Activated T-helper 9 cell treated with anti-CD3 and anti-CD28 coated beads, Interleukin-2, amount 50 U/mL, for 16 hours (primary cell): ENCODE results near the gene KCNH6.

ENCODE experiments used
- DNase-seq: peaks from one replicate; pipeline ENCODE4 v3.0.0-alpha.2; 2020; ENCODE audit warnings: low read depth

KCNH6 gene, protein sequence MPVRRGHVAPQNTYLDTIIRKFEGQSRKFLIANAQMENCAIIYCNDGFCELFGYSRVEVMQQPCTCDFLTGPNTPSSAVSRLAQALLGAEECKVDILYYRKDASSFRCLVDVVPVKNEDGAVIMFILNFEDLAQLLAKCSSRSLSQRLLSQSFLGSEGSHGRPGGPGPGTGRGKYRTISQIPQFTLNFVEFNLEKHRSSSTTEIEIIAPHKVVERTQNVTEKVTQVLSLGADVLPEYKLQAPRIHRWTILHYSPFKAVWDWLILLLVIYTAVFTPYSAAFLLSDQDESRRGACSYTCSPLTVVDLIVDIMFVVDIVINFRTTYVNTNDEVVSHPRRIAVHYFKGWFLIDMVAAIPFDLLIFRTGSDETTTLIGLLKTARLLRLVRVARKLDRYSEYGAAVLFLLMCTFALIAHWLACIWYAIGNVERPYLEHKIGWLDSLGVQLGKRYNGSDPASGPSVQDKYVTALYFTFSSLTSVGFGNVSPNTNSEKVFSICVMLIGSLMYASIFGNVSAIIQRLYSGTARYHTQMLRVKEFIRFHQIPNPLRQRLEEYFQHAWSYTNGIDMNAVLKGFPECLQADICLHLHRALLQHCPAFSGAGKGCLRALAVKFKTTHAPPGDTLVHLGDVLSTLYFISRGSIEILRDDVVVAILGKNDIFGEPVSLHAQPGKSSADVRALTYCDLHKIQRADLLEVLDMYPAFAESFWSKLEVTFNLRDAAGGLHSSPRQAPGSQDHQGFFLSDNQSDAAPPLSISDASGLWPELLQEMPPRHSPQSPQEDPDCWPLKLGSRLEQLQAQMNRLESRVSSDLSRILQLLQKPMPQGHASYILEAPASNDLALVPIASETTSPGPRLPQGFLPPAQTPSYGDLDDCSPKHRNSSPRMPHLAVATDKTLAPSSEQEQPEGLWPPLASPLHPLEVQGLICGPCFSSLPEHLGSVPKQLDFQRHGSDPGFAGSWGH

DNA sequence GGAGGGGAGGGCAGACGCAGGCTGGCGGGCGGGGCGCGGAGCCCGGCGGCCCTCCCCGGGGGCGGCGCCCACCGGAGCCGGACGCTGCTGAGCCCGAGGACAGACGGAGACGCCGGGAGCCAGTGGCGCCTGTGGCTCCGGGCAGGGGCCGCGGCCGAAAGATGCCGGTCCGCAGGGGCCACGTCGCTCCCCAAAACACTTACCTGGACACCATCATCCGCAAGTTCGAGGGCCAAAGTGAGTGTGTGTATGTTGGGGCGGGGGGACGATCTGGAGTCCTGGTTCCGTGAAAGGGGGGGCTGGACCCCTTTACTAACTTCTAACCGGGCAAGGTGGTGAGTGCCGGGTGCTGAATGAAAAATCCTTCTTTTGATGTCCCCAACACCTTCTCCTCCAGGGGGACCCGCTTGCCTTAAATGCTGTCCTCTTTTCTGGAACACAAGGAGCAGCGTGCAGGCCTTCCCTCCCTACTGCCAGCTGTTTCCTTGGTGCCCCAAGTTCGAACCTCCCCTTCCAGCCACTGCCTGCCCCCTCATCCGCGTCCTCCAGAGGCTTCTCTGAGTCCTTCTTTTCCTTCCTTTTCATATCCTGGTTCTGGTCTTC lies at the start of gene KCNH6:
Gene KCNH6, plus strand, starts transcription at position 106 of the 603 bp plus-strand sequence. Its CDS starts 56 bp downstream, at position 162.
- DNase-seq, result no peak

DNA sequence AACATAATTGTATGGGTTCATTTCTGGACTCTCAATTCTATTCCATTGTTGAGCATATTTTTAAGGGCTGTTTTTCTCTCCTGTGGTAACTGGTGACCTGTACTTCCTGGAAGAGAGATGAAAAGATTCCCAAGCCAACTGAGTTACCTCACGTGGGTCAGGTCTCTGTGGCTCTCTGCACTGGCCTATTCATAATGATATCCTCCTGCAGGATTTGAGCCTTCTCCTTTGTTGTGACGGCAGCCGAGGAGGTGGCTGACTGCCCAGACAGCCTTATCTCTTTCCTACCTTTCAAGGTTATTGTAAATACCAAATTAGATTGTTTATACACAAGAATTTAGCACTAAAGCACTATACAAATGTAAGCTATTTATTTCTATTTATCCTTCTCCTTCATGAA lies 49.0 kb upstream of the KCNH6 start:
- DNase-seq, result no peak

DNA sequence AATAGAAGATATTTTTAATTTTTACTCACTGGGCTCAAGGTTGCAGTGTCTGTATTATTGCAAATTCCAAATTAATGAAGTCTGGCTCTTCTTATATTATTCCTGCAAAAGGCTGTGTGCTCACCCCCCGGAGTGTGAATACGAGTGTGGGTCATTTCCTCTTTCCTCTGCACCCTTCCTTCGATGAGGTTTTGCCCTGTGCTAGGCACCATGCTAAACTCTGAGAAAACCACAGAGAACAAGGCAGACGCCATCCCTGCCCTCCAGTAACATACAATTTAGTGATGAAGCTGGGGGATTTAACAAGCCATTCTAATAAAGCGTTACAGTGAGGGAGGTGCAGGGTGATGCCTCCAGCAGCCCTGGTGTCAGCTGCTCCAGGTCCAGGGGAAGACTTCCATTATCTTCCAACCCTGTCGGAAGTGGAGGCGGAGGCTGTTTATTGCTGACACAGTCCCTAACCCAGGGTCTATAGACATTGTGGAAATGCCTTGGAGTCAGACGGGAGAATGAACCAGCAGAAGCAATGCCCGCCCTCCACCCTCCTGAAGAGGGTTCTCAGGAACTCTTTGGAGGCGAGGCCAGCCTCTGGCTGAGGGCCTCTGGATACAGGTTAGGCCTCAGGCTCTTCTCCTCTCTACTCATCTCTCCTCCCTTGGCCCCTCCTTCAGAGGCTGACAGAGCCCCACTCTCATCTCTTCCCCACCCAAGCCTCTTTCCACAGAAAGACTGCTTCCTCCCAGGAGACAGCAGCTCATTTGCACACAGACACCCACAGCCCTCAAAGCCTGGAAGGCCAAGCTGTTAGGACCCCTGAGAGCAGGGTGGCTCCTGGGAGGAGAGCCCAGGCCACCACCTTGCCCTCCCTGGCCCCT lies 48.3 kb upstream of the KCNH6 start:
- no peak for DNase-seq

DNA sequence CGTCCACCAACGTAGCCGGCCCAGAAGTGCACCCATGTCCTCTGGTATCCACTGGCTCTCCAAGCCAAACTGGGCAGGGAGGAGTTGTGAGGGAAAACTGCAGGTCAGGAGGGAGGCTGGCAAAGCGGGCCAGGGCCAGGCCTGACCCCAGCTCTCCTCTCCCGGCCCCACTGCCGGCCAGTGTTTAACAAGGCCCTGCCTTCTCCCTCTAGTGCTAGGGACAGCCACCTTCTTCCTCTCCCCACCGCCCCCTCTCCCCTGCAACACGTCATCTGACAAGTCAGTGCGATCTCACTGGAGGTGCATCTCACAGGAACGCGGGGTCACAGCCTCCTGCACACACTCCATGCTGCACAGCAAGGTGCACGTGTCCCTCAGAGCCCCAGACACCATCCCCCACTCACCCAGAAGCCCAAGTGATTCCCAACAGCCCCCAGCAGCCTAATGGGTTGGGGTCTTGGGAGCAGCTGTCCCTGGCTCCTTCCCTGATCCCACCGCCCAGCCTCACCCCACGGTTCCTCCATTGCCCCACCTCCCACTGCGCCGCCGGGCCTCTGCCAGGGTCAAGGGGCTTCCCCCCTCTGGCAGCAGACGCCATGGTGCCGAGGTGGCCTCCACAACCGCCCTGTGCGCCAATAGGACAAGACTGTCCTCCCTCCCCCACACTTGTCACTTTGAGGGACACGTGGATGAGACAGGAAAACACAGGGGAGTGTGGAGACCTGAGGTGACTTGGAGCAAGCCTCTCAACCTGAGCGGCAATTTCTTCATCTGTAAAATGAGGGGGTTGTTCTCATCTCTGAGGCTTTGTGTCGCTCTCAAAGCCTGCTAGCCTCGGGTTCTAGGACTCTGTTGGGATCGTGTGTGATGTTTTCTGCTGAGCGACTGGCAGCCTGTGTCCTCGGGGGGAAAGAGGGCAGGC lies 47.4 kb upstream of the KCNH6 start:
- no peak for DNase-seq

DNA sequence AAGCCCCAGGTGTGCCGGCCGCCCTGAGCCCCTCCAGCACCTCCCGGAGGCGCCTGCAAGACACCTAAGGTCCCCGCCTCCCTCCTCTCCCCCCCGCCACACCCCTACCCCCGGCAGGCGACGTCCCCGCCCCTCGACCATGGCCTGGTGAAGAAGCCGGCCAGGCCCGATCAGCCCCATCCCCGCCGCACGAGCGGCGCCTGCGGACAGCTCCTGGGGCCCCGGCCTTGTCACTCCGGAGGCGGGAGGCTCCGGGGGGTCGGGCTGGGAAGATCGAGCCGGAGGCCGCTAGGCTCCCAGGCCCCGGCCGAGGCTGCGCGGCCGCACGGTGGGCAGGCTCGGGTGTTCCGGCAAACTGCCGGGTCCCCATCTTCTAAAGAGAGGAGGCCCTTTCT lies 46.7 kb upstream of the KCNH6 start:
- no peak for DNase-seq

DNA sequence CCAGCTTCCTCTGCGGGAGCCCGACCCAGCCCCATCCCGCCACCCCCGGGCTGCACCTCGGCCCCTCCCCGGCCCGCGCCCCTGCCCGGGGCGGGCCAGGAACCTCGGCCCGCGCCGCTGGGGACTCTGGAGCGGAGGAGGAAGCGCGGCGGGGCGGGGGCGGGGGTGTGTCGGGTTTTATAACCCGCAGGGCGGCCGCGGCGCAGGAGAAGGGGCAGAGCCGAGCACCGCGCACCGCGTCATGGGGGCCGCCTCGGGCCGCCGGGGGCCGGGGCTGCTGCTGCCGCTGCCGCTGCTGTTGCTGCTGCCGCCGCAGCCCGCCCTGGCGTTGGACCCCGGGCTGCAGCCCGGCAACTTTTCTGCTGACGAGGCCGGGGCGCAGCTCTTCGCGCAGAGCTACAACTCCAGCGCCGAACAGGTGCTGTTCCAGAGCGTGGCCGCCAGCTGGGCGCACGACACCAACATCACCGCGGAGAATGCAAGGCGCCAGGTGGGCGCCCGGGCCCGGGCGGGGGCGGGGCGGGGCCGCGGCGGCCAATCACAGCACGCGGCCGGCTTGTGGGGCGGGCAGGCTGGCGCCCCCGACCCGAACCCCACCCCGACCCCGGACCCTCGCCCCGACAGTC lies 46.2 kb upstream of the KCNH6 start, which contains the start of gene ACE:
Gene ACE, plus strand, starts transcription at position 208 of the 626 bp plus-strand sequence. Its CDS starts 34 bp downstream, at position 242.
- DNase-seq, result peak; percentile 27

DNA sequence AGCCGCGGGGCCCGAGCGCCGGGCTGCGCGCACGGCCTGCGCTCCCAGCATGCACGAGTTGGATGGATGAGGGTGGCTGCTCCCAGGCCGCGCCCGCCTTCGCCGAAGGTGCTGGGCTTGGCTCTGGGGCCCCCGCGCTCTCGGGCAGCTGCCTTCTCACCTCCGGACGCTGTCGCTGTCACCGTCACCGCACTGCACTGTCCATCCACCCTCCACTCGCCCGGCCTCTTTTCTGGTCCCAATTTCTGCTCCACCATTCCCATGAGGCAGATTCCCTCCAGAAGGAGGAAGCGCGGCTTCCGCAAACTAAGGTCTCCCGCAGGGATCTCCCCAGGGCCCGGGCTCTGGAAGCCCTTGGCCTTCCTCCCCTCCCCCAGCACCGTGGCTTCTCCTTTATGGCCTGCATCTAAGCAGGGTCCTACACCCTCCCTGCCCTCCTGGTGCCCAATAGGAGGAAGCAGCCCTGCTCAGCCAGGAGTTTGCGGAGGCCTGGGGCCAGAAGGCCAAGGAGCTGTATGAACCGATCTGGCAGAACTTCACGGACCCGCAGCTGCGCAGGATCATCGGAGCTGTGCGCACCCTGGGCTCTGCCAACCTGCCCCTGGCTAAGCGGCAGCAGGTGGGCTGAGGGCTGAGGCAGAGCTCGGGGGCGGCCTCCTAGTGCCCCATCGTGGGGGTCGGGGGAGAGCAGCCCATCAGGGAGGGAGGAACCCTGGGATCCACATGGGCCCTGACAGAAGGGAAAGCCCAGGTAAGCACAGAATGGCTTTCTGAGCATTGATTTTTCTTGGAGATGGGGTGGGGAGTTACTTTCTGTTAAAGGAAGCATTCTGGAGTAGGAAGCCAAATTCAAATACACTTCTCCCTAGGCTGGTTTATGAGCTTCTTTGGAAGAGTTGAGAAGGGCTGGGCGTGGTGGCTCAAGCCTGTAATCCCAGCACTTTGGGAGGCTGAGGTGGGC lies 45.4 kb upstream of the KCNH6 start:
- DNase-seq, result no peak

DNA sequence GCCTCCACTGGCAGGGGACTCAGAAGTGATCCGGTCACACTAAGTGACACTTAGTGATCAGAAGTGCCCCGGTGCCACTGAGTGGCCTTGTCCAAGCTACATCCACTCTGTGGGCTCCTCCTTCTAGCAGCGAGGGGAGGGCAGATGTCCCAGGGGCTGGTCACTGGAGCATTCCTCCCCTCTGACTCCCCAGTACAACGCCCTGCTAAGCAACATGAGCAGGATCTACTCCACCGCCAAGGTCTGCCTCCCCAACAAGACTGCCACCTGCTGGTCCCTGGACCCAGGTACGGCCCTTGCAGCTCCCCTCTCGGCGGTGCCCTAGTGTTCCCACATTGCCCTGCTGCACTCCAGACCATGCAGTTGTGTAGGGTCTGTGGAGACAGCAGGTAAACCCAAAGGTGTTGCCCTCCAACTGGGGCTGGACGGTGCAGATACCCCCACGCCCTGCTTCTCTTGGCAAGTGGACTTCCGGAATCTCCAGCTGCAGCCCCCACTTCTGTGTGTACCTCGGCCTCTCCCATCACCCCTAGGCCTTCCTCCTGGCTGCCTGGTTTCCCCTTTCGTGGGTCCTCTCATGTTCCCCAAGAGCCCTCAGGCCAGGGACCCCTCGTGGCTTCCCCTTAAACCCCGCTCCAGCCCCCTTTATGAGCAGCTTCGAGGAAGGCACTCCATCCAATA lies 44.2 kb upstream of the KCNH6 start:
- DNase-seq, result peak; percentile 66

DNA sequence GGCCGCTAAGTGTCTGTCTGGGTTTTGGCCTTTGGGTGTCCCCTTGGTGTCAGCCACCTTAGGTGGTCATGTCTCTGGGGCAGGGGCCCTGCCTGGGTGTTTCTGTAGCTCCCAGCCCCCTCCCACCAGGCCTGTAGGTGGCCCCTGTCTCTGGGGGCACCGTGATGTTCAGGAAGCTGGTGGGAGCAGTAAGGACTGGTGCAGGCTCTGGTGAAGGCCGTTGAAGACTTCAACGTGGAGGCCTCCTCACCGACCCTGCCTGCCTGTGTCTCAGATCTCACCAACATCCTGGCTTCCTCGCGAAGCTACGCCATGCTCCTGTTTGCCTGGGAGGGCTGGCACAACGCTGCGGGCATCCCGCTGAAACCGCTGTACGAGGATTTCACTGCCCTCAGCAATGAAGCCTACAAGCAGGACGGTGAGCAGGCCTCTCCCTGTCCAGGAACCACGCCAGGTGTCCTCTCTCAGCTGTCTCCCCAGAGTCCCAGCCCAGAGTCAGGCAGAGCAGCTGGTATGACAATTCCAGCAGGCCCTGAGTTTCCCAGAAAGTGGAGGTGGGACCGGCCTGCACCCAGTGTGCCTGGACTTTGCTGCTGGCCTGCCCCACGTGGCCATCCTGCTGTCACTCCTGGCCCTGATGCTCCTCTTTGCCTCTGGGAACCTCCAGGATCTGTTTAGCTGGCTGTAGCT lies 43.5 kb upstream of the KCNH6 start:
- no peak for DNase-seq

DNA sequence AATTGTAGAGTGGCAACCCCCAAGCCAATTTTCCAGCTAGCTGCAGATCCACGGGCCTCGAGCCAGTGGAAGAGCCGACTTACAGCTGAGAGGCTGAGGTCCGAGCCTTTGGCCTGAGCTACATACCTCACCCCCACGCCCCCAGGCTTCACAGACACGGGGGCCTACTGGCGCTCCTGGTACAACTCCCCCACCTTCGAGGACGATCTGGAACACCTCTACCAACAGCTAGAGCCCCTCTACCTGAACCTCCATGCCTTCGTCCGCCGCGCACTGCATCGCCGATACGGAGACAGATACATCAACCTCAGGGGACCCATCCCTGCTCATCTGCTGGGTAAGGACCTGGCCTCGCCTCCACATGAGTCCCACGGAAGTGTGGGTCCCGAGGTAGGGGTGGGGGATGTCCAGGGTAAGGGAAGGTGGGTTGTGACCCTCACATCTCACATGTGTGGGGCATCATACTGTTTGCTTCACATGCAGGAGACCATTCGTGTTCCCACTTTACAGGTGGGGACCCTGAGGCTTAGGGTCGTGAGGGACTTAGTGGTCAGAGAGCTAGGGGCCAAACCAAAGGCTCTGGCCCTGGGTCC lies 42.9 kb upstream of the KCNH6 start:
- no peak for DNase-seq

DNA sequence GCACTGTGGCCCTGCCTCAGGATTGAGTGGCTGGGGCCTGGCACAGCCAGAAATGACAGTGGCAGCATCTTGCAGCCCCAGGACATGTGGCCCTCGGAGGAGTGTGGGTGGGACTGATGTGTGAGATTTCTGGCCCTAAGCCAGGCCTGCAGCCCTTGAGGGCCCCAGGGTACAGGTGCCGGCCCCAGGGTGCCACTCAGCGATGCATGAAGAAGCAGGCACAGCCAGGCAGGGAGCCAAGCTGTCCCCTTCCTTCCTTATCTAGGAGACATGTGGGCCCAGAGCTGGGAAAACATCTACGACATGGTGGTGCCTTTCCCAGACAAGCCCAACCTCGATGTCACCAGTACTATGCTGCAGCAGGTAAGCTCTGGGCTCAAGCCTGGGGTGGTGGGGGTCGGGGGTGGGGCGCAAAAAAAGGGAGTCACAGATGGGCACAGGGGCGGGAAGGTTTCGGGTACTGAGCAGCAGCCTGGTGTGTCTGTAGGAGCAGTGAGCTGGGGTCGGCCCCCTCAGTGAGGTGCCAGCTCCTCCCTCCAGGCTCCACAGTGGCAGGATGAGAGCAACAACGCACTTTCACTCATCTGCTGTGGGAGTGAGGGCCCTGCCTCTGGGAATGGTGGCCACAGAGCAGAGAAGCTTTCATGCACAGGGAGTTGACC lies 42.2 kb upstream of the KCNH6 start:
- no peak for DNase-seq

DNA sequence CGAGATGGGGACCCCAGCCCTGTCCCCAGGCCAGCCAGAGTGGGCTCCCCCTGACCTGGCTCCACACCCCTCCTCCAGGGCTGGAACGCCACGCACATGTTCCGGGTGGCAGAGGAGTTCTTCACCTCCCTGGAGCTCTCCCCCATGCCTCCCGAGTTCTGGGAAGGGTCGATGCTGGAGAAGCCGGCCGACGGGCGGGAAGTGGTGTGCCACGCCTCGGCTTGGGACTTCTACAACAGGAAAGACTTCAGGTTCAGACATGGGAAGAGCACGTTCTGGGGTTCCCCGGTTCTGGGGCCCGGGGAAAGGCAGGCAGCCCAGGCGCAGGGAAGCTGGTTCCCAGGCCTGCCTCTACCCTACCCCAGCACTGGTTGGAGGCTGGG lies 41.7 kb upstream of the KCNH6 start:
- DNase-seq, result no peak

DNA sequence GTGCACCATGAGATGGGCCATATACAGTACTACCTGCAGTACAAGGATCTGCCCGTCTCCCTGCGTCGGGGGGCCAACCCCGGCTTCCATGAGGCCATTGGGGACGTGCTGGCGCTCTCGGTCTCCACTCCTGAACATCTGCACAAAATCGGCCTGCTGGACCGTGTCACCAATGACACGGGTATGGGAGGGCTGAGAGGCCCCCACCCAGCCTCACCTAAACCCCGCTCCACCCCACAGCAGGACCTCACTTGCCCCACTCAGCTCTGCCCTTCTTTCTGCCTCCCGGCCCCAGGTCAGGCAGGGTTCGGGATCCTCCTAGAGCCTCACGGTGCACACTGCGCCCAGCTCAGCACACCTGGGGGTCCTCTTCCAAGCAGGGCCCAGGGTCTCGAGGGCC lies 40.6 kb upstream of the KCNH6 start:
- no peak for DNase-seq

DNA sequence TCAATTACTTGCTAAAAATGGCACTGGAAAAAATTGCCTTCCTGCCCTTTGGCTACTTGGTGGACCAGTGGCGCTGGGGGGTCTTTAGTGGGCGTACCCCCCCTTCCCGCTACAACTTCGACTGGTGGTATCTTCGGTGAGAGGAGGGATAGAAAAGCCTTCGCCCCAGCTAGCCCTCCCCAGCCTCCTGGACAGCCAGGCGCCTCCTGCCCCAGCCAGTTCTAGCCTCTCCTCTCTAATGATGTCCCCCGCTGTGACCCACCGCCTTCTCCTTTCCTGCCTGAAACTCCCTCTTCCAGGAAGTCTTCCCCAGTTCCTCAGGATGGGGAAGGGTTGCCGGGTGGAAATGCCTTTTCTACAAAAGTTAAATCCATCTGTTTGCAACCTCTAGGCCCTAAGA lies 40.1 kb upstream of the KCNH6 start:
- DNase-seq, result no peak

DNA sequence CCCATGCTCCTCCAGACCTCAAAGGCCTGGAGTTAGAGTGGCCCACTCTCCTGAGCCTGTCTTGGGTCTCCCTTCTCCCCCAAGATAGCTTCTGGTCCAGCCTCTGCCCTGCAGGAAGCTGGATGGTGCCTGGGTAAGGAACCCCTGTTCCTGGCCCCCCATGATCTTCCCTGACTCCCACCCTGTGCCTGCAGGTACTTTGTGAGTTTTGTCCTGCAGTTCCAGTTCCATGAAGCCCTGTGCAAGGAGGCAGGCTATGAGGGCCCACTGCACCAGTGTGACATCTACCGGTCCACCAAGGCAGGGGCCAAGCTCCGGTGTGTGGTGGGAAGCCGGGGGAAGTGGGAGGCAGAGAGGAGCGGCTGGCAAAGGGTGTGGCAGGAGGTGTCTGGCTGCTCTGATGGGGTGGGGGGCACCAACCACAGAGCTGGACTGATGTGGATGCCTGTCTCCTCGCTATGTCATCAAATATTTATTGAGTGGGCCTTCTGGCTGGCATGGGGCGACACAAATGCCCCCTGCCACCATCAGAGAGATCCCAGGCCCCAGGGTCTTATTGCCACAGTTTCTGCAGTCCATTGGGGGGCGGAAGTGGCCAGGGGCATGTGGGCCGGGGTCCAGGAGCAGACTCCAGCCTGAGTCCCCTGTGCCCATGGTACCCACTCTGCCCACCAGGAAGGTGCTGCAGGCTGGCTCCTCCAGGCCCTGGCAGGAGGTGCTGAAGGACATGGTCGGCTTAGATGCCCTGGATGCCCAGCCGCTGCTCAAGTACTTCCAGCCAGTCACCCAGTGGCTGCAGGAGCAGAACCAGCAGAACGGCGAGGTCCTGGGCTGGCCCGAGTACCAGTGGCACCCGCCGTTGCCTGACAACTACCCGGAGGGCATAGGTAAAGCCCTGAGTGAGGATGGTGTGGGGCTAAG lies 39.2 kb upstream of the KCNH6 start:
- no peak for DNase-seq
